Vagina (tissue), 2 donors: Measurements from ENCODE around the gene GPR171.
"Not testable (repeated sequence)": the region's sequence is repeated elsewhere in the genome, so short reads cannot be mapped to it uniquely, and the experiment has no call there.

ENCODE experiments used
- CTCF ChIP-seq, 3 experiments: fragments of 450-650 bp in 2 of 3; fragments of 200-600 bp in 1 of 3; sonication (generic) in 1 of 3; IDR thresholded peaks; one replicate each; pipeline ENCODE4 v1.5.1; 2017 to 2019; ENCODE audit warnings: antibody characterized with exemption in 3 of 3, mild to moderate bottlenecking in 2 of 3, moderate library complexity in 2 of 3
- POLR2A ChIP-seq, 2 donors: fragments of 450-650 bp; IDR thresholded peaks; one replicate each; pipeline ENCODE4 v1.6.1; 2017; ENCODE audit warnings: antibody characterized with exemption in 2 of 2, mild to moderate bottlenecking in 2 of 2, moderate library complexity in 2 of 2

GRCh38 chr3:151169948-151170679, 32.9 kb downstream of the GPR171 start:
- not testable (repeated sequence) for TF ChIP-seq POLR2A, CTCF (IDR thresholded peaks at IDR 0.05)
